ENCODE results near the gene PTER. TPM values are rescaled to one million over a fixed set of nuclear protein-coding genes. Genes with fewer than 3 reads are reported as not detected.
A peak's percentile ranks its signal among the peaks of the same experiment; 100 is the strongest.

PTER gene
- total RNA-seq: 10 to 100 TPM; 15.7 to 28.7 (median 19.6) TPM
- long read RNA-seq, donor 1, partial matches to known transcripts: 1 of 8 reads
- long read RNA-seq, donor 1, other reads (novel, unspliced or antisense): 3 of 8 reads
- long read RNA-seq, donor 2, partial matches to known transcripts: 0 of 9 reads
- long read RNA-seq, donor 2, other reads (novel, unspliced or antisense): 6 of 9 reads

- peak; percentile 99 for ATAC-seq
These were observed at the start of gene PTER for GRCh38 chr10:16436758-16437539. PTER (plus strand) TSS chr10:16437010; CDS start chr10:16484385, 47,375 bp downstream.

GRCh38 chr10:16392531-16393069, 44.2 kb upstream of the PTER start:
- DNase-seq (no peak), ATAC-seq (no peak)
- Histone ChIP-seq H3K4me1 (ENCODE audit: low read depth) (no peaks in the 10 kb centered on the region), H3K4me3 (no peak overlapping the region), H3K36me3 (ENCODE audit: low read depth) (no peaks in the 10 kb centered on the region), H3K9me3 (no peaks in the 10 kb centered on the region)
- no peak for TF ChIP-seq CTCF (IDR thresholded peaks at IDR 0.05)
- intact Hi-C loops (cut with DNase I, micrococcal nuclease): no loop called here

More at GRCh38 chr10:16436758-16437539, at the start of gene PTER:
- TF ChIP-seq CTCF (IDR thresholded peaks at IDR 0.05): no peak
- Histone ChIP-seq H3K9me3 (no peaks in the 10 kb centered on the region), H3K4me1 (ENCODE audit: low read depth) (peaks cover 6% of the 10 kb centered on the region), H3K4me3 (peak within 1 kb of the TSS; percentile 36), H3K36me3 (ENCODE audit: low read depth) (no peaks in the 10 kb centered on the region)
- intact Hi-C loops (cut with DNase I, micrococcal nuclease): no loop called here
- peak; percentile 99 to 100 (median 100) for DNase-seq

- no peak for TF ChIP-seq CTCF (IDR thresholded peaks at IDR 0.05)
- H3K4me1 ChIP-seq (ENCODE audit: low read depth): no peaks in the 10 kb centered on the region
- no peaks in the 10 kb centered on the region for H3K9me3 ChIP-seq
- ATAC-seq (no peak), DNase-seq (no peak)
- H3K4me3 ChIP-seq: no peak overlapping the region
- intact Hi-C loops (cut with DNase I, micrococcal nuclease): no loop called here
- no peaks in the 10 kb centered on the region for H3K36me3 ChIP-seq (ENCODE audit: low read depth)
These were observed 43.4 kb upstream of the PTER start for GRCh38 chr10:16393271-16393858.

GRCh38 chr10:16401416-16401815, 35.4 kb upstream of the PTER start:
- no peak overlapping the region for H3K4me3 ChIP-seq
- H3K9me3 ChIP-seq: no peaks in the 10 kb centered on the region
- no peak for ATAC-seq
- DNase-seq: no peak
- no peaks in the 10 kb centered on the region for H3K36me3 ChIP-seq (ENCODE audit: low read depth)
- TF ChIP-seq CTCF (IDR thresholded peaks at IDR 0.05): no peak
- intact Hi-C loops (cut with DNase I, micrococcal nuclease): no loop called here
- H3K4me1 ChIP-seq (ENCODE audit: low read depth): no peaks in the 10 kb centered on the region

GRCh38 chr10:16408379-16408778, 28.4 kb upstream of the PTER start:
- DNase-seq: no peak
- TF ChIP-seq CTCF (IDR thresholded peaks at IDR 0.05): no peak

More at GRCh38 chr10:16408379-16408778, 28.4 kb upstream of the PTER start:
- intact Hi-C loops (cut with DNase I, micrococcal nuclease): no loop called here
- Histone ChIP-seq H3K9me3 (no peaks in the 10 kb centered on the region), H3K4me3 (no peak overlapping the region), H3K36me3 (ENCODE audit: low read depth) (no peaks in the 10 kb centered on the region), H3K4me1 (ENCODE audit: low read depth) (no peaks in the 10 kb centered on the region)
- no peak for ATAC-seq
